ENCODE data around the gene HNRNPA1.
"Not testable (repeated sequence)": the region's sequence is repeated elsewhere in the genome, so short reads cannot be mapped to it uniquely, and the experiment has no call there.

HNRNPA1 gene

DNA sequence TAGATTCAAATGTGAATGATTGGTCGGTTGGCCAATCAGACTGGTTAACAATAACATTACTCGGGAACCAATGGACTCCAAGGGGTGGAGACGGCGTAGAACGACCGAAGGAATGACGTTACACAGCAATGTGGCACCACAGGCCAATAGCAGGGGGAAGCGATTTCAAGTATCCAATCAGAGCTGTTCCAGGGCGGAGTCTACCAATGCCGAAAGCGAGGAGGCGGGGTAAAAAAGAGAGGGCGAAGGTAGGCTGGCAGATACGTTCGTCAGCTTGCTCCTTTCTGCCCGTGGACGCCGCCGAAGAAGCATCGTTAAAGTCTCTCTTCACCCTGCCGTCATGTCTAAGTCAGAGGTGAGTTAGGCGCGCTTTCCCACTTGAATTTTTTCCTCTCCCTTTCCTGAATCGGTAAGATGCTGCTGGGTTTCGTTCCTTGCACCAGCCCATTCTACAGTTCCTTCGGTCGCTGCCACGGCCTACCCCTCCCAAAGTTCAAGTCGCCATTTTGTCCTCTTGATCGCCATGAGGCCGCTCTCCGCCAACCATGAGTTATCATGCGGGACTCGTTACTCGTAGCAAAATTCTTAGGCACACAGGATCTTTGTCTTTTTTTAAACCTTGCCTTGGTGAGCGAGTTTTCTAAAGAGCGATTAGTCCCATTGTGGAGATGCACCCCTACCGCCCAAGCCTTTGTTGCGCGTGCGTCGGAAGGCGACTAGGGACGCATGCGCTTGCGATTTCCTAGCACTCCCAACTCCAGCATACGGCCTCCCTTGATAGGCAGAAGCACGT, at the start of gene HNRNPA1:
HNRNPA1 (plus strand) TSS at position 259 of the 793 bp plus-strand sequence; CDS start at position 341, 82 bp downstream.
- peak; percentile 100 for DNase-seq (ENCODE audit: low spot score)

DNA sequence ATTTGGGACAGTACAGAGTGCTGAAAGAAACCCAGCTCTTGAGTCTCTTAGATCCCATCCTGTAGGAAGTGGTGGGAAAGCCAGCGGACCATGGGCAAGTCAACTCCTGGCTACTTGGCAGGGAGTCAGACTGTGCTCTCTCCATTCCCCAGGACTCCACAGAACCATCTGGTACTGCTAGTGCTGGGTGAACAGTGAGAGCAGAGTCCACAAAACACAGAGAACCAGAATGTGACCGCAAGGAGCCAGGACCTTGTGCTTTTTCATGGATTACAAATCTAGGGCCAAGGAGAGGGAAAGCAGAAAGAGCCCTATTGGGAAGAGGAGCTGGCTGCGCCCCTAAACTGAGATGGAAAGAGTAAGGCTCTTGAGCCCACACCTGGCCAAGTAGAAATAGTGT, 49.3 kb upstream of the HNRNPA1 start:
- not testable (repeated sequence) for DNase-seq (ENCODE audit: low spot score)

DNA sequence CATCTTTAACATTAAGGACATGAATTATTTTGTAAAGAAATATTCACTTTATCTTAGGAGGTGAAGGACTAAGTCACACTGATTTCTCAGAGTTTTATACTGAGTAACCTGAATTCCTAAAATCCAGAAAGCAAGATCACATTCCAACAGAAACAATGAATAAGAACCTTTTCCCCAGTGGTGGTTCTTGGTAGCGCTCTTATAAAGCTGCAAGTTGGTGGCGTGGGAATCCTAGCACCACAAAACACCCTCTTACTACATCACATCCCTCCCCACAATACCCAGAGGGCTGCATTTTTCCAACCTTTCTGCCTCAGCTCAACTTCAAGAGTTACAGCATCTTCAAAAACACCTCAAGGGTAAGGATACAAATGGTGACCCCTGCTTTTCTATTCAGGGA, 47.7 kb upstream of the HNRNPA1 start:
- no peak for DNase-seq (ENCODE audit: low spot score)

DNA sequence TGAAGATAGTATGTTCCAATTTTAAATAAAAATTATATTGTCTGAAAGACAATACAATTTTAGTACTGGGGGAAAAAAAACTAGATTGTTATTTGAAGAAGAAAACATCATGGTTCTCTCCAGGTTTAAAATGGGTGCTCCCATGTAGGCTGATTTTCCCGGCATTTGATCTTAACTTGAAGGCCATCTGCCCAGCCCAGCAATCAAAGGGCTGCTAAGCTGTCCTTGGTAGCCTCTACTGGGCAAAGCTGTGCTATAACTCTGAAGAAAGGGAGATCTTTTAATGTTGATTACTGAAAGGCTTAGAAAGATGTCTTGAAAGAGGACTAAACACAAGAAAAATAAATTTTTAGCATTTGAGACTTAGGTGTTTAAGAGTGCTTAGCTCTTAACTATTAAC, 42.0 kb upstream of the HNRNPA1 start:
- no peak for DNase-seq (ENCODE audit: low spot score)

DNA sequence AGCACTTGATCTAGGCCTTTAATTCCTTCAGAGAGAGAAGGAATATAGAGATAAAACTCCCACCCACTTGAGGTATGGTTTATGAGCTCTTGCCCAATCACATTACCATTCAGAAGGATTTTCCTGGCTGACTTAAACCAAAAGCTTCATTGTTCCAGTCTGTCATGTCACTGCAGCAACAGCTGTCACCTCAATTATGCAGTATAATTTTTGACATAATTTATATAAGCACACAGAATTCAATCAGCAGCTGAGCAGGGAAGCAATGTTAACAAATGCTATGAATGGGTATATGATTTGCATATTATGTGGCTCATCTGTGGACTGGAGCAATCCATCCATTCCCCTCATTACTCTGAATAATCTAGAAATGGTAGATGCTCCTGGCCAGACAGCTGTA, 40.9 kb upstream of the HNRNPA1 start:
- no peak for DNase-seq (ENCODE audit: low spot score)

DNA sequence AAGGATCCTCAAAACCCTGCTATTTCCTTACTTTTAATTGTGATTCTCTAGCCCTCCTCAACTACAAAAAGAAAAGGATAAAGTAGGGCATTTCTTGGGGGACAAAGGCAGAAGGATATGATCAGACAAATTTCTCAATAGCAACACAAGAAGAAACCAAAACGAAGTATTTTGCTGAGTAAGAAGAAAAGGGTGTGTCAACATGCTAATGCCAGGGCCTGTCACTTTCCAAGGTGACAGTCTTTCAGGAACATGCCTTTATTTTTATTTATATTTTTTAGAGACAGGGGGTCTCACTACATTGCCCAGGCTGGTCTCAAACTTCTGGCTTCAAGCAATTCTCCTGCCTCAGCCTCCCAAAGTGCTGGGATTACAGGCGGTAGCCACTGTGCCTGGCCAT, 40.4 kb upstream of the HNRNPA1 start:
- no peak for DNase-seq (ENCODE audit: low spot score)

DNA sequence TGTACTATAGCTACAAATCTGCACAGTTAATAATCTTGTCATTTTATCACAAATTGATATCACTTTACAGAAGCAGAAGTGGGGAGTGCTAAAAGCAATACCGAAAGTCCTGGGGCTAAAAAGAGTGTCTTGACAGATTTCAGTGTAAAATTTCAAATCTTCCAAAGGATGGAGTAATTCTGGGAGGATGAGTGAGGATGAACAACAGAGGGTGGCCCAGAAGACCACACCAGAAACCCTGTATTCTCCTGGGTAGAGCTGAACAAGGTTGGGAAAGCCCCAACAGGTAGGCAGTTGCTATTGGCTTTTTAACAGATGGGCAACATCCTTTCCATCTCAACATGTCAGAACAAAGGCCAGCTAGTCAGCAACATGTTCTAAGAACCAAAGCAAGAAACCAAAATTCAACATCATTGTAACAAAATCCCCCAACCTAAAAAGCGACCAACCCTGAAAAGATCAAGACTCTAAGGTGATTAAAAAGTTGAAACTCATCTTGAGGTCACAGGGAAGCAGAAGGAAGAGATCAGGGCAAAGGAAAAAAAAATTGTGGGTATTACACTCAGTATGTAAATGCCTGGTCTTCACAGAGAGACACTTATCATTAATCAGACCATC, 39.4 kb upstream of the HNRNPA1 start:
- DNase-seq (ENCODE audit: low spot score), result no peak

DNA sequence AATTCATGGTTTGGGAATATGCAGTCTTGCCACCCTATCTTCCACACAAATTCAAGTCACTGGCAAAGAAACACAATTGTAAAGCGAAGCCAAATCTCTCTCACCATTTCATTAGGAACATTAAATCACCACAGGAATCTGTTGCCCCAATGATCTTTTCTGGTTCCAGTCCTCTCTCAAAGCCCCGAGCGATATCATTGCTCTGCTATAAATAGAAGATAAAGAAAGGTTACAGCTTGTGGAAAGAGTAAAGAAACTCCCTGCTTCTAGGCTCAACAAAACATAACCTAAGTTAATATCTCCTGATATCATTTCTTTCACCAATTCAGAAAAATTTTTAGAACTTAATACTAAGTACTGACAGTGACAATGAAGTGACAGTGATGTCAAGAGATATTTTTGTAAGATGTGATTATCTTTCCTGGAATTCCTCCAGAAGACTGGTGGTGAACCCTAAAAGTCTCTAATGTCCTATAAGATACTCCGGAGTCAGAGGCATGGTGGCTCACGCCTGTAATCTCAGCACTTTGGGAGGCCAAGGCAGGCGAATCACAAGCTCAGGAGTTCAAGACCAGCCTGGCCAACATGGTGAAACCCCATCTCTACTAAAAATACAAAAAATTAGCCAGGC, 34.4 kb upstream of the HNRNPA1 start:
- DNase-seq (ENCODE audit: low spot score), result no peak

DNA sequence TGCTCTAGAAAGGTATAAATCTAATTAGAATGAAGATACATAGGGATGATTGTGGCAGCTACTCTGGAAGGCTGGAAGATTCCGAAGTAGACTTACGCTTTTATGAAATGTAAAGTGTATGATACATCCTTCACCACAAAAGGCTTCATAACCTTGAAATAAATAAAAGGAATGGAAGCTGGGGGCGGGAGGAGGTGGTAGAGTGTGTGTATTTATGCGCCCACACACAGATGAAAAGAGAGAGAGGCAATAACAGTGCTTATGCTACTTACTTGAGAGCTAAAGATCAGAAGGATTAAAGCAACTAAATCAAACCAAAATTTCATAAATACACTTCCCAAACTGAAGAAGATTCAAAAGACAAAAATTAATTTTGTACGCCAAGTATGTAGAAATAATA, 31.0 kb upstream of the HNRNPA1 start:
- no peak for DNase-seq (ENCODE audit: low spot score)

DNA sequence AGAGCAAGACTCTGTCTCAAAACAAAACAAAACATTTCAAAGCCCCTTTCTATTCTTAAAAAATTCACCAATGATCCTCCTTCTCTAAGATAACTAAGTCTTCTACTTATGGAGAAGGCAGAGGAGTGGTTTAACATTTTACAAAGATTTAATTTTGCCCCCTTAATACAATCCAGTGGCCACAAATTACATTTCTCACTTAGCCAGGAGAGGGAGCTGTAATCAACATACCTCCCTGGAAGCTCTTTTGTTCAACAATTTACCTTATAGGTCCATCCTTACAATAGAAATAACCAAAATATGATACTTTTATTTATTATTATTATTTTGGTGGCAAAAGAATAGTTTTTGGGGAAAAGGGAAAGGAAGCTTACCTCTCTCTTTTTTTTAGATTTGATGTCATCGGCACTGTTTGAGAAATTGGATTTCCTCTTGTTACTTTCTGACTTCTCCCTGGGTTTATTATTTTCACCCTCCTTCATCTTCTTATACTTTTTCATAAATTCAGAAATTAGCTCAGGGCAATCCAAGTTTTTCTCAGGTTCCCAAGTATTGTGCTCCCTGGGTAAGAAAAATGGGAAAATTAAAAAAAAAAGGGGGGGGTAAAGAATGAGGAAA, 28.8 kb upstream of the HNRNPA1 start:
- peak; percentile 40 for DNase-seq (ENCODE audit: low spot score)

DNA sequence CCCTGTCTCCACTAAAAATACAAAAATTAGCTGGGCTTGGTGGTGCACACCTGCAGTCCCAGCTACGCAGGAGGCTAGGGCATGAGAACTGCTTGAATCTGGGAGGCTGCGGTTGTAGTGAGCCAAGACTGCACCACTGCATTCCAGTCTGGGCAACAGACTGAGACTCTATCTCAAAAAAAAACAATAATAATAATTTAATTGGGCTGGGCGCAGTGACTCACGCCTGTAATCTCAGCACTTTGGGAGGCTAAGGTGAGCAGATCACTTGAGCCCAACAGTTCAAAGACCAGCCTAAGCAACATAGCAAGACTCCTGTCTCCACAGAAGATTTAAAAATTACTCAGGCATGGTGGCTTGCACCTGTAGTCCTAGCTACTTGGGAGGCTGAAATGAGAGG, 27.3 kb upstream of the HNRNPA1 start:
- no peak for DNase-seq (ENCODE audit: low spot score)

DNA sequence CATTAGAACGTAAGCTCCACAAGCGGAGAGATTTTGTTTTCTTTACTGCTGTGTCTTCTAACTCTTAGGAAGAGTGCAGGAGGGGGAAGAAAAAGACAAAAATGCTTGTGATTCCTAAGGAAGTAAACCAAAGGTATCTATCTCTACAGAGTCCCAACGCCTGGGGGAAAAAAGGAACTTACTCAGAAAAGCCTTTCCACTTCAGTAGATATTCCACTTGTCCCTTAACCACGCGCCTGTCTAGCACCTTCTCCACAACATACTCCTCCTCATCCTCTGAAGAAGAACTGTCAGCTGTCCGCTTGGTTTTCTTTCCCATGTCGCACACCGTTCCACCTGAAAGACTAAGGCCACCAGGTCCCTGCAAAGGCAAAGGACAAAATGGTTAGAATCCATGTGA, 23.2 kb upstream of the HNRNPA1 start:
- no peak for DNase-seq (ENCODE audit: low spot score)

DNA sequence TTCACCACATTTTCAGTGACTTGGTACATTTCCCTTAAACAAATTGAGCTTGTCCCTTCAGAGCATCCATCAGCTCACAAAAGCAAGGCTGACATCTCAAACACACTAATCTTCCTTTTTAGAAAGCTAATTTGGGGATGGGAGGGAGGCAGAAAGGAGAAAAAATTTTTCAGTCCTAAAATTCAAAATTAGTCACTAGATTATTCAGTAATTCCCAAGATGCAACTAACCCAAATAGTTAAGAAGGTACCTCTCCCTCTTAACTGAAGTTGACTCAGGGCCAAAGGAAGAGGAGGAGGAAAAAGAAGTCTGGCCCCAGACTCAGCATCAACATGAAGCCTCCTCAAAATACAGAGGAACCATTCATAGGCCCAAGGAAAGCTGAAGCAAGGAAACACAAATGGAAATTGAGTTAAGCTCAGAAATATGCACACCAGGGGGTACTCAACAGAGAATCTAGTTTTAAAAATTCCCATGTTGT, 22.3 kb upstream of the HNRNPA1 start:
- DNase-seq (ENCODE audit: low spot score), result no peak

DNA sequence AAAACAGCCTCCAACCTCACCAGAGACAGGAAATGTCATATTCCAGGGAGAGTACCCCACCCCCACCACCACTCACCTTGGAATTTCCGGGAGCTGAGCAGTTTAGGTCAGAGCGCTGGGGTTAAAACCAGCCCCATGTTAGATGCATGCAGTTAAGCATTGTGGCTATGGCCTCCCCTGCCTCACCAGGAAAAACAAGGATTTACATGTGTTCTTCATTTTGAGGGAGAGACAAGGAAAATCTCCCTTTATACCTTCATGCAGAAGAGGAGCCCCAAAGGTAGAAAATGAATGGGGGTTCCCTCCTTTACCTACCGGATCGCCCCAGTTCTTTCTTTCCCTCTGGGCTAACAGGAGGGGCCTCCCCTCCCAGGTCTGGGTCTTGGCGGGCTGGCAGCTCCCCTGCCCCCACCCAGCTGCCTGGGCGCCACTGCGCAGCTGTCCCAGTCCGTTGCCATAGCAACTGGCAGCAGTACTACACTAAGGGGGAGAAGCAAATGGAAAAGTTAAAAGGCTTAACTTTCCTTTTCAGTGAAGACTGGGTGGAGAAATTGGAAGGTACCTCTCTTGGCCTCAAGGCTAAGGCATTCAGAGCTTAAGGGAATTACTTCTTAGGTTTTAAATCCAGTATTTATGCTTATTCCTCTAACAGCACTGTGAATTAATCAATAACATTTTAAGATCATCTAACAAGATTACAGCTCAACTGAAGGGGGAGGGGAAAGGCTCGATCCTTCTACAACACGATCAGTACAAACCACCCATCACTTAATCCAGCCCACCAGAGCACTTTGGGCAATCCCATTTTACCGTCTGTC, 21.1 kb upstream of the HNRNPA1 start:
- peak; percentile 83 for DNase-seq (ENCODE audit: low spot score)

DNA sequence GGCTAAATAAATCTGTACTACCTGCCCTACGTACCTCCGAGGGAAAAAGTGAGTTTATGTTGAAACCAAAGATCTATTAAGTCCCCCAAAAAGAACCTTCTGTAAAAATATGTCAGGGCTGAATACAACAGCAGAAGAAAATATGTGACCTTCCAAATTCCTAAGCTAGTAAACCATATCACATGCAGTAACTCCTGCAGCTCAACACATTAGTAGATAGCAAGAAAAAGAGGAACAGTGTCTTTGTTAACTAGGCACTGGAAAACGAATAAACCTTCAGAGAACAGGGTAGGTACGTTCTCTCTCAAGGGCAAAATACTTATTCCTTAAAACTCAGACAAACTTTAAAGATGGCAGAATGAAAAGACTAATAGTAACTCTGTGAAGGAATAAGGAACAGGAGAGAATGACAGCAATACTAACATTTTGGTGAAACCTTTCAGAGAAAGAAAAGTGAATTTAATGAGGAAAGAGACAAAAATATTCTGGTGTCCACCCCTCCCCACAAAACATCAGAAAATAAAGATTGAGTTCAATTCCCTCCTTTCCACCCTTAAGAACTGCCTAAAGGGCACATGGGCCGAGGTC, 18.6 kb upstream of the HNRNPA1 start:
- no peak for DNase-seq (ENCODE audit: low spot score)

DNA sequence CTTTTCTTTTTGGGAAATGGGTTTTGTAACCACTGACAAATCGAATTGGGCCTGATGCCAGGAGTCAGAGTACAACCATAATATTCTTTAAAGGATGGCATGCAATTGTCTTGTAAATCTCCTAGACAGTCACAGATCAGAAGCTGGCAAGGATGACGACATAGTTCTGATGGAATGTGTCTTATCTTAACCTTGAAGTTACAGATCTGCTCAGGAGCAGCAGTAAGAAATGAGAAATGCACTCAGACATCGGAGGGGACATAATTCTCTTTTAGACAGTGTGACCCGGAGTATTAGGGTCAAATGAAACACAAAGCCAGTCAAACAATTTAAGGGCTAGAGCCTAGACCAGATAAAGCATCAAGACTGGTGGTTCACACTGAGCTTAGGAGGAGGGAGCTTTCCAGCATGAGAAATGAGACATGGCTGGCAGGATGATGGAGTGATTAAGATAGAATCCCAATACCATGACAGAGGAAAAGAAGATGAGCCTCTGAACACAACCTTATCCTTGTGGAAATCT, 18.1 kb upstream of the HNRNPA1 start:
- DNase-seq (ENCODE audit: low spot score), result no peak

DNA sequence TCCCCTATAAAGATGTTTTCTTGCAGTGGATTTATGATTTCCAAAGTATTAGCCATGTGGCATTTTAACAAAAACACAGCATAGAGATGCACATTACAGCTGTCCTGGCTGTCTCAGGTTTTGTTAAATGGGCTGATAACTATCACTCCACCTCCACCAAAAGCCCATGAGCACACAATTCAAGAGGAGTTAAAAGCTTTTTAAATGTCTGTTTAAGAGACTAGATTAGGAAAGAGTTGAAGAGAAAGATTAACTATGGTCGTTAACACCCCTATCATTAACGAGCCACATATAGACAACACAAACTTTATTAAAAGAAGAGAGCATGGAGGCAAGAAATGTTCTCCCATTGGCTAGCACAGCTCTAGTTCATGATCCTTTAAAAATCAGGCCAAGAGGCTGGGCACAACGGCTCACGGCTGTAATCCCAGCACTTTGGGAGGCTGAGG, 15.1 kb upstream of the HNRNPA1 start:
- DNase-seq (ENCODE audit: low spot score), result no peak

DNA sequence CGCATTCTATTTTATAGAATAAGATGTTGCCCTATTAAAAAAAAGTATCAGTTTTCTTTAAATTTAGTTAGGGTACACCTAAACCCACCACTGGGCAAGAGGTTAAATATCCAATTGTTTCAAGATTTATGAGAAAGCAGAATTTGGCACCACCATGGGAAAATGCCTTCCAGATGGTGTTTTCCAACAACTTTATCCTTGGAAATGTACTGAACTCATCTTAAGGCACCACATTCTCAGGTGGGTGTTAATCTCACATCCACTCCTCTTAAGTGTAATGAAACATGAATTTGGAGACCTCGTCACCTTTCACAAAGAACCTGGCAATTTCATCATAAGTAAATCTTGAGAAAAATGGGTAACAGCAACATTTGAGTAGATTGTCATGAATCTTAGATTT, 13.7 kb upstream of the HNRNPA1 start:
- no peak for DNase-seq (ENCODE audit: low spot score)

DNA sequence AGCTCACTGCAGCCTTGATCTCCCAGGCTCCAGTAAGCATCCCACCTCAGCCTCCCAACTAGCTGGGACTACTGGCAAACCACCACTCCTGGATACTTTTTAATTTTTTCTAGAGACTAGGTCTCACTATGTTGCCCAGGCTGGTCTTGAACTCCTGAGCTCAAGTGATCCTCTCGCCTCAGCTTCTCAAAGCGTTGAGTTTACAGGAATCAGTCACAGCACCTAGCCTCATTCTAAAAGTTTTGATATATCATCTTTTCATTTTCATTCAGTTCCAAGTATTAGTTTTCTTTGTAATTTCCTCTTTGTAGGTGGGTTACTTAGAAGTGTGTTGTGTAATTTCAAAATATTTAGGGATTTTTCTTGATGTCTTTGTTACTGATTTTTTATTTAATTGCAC, 10.2 kb upstream of the HNRNPA1 start:
- DNase-seq (ENCODE audit: low spot score), result no peak

DNA sequence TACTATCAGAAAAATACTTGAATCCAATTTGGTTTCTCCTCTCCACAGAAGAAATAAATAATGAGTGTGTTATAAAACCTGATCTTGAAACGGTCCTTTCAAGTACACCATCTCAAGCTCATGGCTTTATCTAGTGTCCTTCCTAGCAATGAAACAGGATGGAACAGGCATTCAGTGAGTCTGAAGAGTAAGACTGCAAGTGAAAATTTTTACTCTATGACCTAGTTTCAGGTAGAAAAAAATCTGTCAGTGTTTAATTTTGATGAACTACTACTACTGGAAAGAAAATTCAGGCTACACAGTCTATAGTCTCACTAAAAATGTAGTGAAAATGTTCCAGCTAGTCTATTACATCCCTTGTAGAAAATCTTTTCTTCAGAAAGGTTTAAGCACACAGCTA, 8.3 kb upstream of the HNRNPA1 start:
- no peak for DNase-seq (ENCODE audit: low spot score)

DNA sequence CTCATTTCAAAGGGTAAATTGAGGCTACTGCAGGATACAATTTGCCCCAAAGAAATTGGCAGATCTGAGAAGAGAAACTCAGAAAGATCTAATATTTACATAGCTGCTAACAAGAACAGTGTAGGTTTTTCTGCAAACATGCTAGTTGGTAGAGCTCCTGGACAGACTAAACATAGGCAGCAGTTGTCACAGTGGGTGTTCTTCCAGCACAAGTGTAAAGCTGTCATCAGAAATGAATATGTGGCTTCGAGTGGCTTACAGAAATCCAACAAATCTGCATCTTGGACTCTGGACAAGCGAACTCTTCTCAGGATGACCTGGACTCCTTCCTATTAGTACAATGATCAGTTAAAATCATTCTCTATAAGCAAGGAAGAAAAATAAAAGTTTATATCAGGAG, 6.5 kb upstream of the HNRNPA1 start:
- DNase-seq (ENCODE audit: low spot score), result no peak

Measured in kidney capillary endothelial cell (primary cell).